Caki2 (cell line): ENCODE data around the gene PICK1. TPM values are rescaled to one million over a fixed set of nuclear protein-coding genes. Genes with fewer than 3 reads are reported as not detected.
A peak's percentile ranks its signal among the peaks of the same experiment; 100 is the strongest.
"Not testable (repeated sequence)": the region's sequence is repeated elsewhere in the genome, so short reads cannot be mapped to it uniquely, and the experiment has no call there.

Experiments
- DNase-seq: peaks from one replicate; pipeline ENCODE4 v3.0.0-alpha.2; 2015; ENCODE audit warnings: low read depth
- in situ Hi-C: cut with HindIII; loops from 2 replicates; pipeline ENCODE4 v1.10.0; 2016; ENCODE audit warnings: low sequenced_read_pairs, low pct_unique_long_range_greater_than_20kb, mixed read lengths
- total RNA-seq: library from RNA; depleted of rRNA; stranded (reverse); fragments of >200 nt; shearing (Covaris generic); gene quantifications from 2 replicates; pipeline ENCODE4 v1.2.3, GENCODE V29; 2014; ENCODE audit warnings: low replicate concordance

The PICK1 gene
- total RNA-seq, 1 experiment from 2014 or later, result 30.8 TPM

DNA sequence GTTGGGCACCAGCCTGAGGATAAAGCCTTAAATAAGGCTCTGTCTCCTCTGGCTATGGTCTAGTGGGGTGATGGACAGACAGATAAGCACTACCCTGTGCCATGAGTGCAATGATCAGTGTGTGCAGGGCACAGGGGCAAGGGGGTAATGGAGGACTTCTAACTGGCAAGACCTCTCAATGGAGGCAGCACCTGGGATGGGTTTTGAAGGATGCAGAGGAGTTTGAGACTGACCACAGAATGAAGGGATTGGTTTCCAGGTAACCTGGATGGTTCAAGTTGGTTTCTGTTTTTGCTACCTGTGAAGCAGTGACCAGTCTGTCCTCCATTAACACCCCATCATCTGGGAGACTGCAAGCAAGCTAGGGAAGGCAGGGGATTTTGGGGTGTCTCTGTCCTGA, 27.8 kb upstream of the PICK1 start:
- no peak for DNase-seq
- in situ Hi-C loops, result no loop called here

DNA sequence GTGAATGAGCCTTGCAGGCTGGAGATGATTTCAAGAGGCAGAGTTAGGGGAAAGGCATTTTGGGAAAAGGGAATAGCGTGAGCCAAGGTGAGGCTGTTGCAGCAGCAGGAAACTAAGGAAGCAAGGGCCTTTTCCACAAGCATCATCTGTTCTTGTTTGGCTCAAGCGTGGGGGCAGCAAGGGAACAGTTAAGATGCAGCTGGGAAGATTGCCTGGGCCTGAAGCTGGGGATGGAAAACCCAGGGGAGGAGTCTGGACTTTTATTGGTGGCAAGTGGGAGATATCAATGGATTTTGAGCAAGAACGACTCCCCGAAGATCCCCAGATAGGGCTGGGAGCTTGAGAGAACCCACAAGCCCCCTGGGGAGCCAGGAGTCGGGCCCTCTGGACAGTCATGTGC, 27.3 kb upstream of the PICK1 start:
- no peak for DNase-seq
- in situ Hi-C loops, result no loop called here

DNA sequence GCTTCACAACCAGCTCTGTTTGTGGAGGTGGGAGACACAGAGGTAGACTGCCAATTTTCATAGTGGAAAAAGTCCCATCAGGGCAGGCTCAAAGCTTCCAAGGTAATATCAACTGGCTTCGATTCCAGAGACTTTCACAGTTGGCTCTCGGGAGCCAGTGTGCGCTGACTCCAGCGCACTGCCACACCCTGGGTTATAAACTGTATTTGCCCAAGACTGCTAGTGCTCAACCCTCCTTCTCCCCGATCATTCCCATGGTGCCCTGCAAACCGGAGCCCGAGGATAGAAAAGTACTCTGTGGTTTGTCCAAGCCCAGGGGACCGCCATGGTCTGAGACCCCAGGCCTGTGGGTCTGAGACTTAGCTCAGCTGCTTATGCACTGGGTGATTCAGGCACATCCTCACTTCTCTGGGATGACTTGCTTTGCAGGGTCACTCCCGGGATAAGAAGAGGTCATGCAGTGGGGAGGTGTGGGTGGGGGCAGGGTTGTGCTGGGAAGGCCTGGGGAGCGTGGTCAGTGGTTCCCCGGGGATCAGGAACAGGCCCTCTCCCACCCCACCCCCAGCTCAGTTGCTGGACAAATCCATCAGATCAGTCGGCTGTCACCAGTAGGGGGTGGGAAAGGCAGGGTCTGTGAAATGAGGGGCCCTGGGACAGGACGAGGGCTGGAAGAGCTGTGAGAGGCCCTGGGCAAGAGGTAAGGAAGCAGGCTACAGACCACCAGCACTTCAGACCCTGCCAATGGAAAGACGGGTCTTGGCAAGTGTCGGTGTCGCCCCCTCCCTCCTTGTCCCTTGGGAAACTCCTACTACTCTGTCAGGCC, 26.7 kb upstream of the PICK1 start:
- no peak for DNase-seq
- in situ Hi-C loops, result no loop called here

DNA sequence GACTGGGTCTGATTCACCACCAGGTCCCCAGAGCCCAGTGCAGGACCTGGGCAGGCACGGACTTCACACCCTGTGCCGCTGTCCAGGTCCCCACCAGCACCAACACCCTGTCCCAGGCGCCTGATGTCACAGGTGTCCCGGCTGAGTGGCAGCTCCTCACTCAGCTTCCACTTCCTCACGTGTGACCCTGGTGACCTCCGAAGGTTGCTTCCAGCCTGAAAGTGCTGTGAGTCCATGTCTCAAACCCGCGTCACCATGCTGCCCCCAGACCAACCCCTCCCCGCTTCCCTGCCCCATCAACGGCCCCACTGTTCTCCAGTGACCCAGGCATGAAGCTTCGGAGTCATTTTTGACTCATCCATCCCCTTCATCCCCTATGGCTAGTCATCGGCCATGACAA, 25.7 kb upstream of the PICK1 start:
- DNase-seq, result no peak
- in situ Hi-C loops, result no loop called here

DNA sequence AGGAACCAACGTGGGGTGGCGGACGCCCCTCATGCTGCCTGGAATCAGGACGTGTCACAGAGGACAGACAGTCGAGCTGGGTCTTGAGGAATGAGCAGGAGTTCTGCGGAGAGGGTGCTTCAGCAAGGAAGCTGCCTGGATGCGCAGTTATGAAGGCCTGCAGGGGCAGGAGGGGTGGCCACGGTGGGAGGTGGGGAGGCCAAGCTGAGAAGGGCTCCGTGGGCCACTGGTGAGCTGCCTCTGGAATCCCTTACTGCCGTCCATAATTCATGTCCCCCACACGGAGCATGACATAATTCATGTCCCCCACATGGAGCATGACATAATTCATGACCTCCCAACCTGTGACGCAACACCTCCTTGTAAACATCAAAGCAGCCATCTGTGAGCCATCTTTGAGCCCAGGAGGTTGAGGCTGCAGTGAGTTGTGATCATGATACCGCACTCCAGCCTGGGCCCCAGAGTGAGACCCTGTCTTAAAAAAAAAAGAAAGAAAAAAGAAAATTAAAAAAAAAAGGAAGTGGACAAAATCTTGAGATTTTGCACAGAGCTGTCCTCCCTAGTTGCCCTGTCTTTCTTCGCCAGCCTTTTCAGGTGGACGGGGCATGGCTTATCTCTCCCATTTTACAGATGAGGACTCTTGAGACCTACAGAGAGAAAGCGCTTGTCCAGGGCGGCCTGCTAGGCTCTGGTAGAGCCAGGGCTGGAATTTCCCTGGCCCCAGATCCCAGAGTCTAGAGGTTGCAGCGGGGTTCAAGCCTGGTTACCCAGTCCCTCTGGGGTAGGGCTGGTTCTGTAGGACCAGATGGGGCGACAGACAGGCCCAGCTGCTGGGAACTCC, 24.3 kb upstream of the PICK1 start:
- peak; percentile 33 for DNase-seq
- in situ Hi-C loops, result no loop called here

DNA sequence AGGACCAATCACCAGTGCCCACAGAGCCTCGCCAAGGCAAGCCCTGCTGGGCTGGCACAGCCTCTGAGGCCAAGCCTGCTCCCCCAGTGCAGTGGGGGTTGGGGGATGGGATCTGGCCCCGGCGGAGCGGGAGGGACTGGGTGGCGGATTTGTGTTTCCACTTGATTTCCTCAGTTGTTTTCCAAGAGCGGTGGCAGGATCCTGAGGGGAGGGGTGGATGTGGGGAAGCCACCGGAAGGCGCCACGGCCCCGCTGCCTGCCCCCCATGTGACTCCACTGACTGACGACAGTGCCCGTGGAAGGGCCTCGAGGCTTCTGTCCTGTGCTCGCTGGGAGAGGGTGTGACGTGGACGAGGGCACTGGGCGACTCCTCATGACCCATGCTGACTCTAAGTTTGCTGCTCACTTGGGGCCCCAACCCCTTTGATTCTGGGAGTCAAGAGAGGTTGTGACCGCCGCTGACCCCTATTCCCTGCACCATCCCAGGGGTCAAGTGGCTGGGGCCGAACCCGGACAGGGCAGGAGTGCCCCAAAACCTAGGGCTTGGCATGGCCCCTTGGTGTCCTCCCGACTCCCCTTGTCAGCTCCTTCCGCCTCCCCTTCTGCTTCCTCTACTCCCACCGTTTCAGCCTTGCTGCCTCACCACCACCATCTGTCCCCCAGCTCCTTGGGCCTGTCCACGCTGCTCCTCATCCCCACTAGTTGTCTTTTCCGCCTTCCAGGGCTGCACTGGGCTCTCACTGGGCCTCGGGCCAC, 23.5 kb upstream of the PICK1 start:
- in situ Hi-C loops, result no loop called here
- DNase-seq, result no peak

DNA sequence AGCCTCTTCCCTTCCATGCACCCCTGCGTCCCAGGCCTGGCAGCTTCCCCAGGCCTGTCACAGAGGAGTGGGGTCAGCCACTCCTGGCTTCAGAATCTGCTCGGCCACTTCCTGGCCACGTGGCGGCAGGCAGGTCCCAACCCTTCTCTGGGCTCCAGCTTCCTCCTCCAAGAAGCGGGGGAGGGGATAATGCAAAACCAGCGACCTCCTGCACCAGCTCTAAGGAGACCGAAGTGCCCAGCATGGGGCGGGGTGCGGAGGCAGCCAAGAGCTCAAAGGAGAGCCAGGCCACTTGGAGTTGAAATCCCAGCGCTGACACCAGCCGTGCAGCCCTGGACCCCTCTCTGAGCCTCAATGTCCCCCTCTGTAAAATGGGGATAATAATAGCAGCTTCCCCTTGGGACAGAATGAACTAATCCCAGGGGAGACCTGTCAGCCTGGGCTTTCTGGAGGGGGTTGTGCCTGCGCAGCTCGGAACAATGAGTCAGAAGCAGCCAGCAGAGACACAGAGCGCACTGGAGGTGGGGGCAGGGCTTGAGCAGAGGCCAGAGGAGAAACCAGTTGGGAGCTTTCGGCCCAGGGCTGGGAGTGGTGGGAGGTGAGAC, 22.8 kb upstream of the PICK1 start:
- peak; percentile 89 for DNase-seq
- in situ Hi-C loops, result no loop called here

DNA sequence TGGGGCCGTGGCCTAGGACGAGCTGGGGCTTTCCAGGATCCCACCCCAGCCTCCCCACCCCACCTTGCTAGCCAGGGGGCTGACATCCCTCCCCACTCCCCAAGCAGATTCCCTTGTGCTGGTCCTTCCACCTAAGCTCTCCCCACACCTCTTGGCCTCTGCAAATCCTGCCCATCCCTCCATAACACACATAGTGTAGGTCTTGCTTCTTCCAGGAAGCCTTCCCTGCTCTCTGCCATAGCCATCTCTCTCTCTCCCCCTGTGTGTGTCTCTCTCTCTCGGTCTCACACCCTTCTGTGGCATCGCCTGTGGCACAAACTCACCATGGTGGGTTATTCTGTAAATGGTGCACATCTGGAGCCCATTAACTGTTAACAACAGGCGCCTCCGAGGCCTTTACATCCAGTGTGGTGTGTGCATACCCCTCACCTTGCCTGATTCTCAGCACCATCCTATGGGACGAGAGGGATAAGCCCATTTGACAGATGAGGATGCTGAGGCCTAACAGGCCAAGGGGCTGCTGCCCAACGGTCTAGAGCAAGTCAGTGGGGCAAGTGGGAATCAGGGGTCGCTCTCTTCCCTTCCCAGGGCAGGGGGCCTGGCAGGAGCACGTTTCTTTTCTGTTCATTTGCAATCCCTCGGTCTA, 22.2 kb upstream of the PICK1 start:
- in situ Hi-C loops, result no loop called here
- DNase-seq, result no peak

DNA sequence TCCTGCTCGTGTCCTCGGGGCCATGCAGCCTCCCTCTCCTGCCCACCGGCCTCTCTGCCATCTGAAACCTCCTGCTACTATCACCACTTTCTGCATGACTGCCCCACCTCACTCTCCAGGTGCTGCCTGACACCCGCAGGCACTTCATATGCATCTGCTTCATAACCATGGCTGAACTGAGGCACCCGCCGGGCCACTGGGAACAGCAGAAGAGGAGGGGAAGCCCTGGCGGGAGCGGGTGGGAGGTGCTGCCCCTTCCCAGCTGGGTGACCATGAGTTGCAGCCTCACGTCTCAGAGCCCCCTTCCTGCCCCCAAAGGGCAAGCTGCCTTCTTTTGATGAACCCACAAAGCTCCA, 21.7 kb upstream of the PICK1 start:
- in situ Hi-C loops, result no loop called here

DNA sequence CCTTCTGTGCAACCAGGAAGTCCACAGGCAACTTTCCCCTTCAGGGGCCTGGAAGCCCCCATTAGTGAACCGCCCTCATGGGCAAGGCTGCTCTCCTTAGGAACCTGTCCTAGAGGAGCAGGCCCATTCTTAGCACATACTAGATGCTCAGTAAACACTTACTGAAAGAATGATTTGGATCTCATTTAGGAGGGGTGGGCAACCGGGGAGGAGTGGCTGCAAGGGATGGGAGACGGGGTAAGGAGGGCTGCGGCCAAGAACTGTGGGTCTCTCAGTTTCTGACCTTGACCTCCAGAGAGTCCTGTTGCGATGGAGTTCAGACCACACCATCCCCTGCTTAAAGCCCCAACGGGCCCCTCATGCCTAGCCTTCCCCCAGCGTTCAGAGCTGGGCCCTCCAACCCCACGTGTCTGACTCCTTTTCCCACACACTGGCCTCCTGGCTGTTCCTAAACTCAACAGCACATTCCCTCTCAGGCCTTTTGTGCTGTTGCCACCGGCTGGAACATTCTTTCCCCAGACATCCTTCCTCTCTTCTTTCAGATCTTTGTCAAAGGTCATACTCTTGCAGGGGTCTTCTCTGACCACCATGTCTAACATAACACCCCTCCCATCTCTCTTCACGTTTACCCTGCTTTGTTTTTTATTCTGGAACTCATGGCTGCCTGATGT, 20.7 kb upstream of the PICK1 start:
- in situ Hi-C loops, result no loop called here
- DNase-seq, result no peak

More for the DNA sequence above, 21.7 kb upstream of the PICK1 start:
- DNase-seq, result no peak

DNA sequence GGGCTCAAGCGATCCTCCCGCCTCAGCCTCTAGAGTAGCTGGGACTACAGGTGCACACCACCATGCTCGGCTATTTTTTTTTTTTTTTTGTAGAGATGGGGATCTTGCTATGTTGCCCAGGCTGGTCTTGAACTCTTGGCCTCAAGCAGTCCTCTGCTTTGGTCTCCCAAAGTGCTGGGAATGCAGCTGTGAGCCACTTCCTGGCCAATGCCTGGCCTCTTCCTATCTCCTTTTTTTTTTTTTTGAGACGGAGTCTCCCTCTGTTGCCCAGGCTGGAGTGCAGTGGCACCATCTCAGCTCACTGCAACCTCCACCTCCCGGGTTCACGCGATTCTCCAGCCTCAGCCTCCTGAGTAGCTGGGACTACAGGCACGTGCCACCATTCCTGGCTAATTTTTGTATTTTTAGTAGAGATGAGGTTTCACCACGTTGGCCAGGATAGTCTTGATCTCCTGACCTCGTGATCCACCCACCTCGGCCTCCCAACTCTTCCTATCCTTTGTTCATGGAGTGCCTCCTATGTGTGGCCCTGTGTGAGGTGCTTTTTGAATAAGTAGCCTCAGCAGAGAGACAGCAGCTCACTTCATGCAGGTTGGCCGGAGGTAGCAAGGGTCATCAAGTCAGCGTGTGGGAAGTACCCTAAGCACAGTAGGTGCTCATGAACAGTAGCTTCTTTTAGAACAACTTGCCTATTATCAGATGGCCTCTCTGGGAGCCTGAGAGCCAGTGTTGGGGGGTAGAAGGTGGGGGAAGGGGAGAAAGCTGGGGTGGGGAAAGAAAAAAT, 19.6 kb upstream of the PICK1 start:
- DNase-seq, in situ Hi-C loops: not testable (repeated sequence)

DNA sequence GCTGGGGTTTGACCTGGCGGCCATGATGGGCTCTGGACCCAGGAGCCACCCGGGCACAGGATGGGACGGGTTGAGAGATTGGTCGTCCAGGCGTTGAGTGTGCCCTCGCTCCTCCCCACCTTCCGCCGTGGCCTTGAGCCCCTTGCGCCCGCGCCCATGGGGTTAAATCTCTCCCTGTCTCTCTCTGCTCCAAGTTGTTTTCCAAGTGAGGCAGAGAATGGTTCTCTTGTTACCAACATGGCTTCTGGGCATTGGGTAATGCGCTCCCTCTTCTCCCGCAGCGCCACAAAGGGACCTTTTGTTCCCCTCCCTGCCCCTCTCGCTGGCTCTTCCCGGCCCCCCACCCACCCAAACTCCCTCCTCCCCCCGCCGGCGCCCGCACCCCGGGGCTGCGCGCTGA, 18.8 kb upstream of the PICK1 start:
- in situ Hi-C loops, result no loop called here

DNA sequence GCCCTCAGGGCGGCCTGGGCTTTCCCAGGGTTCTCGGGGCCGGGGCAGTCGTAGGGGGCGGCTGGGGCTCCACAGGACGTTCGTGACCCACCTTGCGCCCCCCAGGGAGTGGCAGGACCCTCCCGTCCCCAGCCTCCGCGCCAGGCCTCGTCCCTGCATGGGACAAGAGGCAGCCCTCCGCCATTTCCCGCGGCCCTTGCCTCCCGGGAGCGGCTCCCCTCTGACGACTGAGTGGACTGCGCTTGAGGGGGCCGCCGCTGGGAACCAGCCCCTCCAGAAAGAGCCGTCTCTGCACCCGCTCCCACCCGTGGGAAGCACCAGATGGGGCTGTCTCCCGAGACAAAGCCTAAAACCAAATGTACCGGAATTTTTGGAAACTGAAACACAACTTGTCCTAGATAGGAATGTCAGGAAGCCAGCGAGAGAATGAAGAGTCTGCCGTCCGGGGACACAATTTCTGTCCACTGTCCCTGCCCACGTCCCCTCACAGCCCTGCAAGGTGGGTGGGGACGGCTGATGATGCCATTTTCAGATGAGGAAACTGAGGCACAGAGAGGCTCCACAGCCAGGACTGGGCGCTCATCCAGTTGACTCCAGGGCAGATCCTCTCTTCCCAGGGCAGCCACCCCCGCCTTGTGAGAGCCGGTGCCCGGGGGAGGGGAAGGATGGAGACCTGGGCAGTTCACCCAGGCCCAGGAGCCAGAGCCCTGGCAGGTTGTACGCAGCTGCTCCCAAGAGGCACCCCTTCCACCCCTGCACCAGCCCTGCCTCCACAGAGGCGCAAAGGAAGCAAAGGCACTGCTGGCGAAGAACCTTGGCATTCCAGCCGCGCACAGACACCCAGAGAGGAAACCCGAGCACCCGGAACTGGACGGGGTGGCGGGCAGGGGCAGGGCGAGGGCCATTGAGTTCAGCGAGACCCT, 18.1 kb upstream of the PICK1 start:
- in situ Hi-C loops, result no loop called here
- DNase-seq, result no peak

More for the DNA sequence above, 18.8 kb upstream of the PICK1 start:
- no peak for DNase-seq

DNA sequence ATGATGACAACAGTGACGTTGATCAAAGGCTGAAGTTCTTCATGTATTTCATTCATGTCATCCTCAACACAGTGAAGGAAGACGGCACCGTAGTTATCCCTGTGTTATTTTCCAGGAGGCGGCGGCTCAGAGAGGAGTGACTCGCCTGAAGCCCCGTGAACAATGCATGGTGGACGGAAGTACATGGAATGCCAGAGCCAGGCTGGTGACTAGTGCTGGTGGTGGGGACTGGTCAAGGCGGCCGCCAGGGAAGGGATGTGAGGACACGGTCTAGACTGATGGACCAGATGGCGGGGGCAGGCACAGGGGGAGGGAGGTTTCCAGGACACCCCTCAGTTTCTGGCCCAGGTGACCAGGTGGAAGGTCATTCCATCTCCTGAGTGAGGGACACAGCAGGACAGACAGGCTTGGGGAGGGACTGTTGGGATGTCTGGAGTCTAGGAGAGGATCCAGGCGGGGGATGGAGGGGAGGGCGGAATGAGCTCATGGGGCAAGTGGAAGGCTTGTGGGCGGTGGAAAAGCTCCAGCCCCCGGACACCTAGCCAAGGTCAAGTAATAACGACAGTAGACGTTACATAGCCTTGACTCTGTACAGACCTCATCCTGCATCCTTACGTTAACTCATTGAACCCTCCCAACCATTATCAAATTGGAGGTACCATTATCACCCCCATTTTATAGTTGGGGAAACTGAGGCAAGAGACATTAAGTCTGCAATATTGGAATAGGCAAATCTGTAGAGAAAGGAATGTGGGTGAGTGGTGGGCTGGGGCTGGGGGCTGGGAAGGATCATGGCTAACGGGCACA, 16.0 kb upstream of the PICK1 start:
- in situ Hi-C loops, result no loop called here
- DNase-seq, result no peak

DNA sequence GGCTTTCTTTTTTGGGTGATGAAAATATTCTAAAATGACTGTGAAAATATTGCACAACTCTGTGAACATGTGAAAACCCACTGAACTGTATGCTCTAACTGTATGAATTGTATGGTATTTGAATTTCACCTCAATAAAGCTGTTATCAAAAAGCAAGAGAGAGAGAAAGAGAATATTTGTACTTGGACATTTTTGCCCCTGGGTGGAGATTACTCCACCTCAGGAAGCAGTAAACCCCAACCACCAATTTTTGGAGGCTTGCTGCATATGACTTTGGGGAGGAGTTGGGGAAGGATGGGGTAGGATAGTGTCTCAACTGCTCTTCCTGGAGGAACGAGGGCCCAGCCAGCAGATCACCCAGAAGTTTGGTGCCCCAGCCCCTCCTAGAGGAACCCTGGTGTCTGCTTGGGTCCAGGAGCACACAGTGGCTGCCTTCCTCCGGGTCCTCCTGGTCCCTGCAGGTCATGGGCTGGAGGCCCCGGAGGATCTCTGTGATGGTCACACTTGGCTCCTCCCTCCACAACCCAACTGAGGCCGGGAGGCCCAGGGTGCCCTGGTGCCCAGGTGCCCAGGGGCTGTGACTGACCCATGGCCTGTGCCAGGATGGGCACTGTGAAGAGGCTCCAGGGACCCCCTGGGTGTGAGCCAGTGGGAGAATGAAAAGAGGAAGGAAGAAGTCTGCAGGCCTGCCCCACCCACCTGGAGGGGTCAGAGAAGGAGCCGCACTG, 15.3 kb upstream of the PICK1 start:
- in situ Hi-C loops, result no loop called here
- DNase-seq, result no peak
